Left lung (tissue), 10 donors: ENCODE results near the gene ME2. TPM values are rescaled to one million over a fixed set of nuclear protein-coding genes. Genes with fewer than 3 reads are reported as not detected.
"Not testable (repeated sequence)": the region's sequence is repeated elsewhere in the genome, so short reads cannot be mapped to it uniquely, and the experiment has no call there.

Experiments
- ATAC-seq: fragments of 200-7000 bp; cut with Tn5 transposase; one replicate; pipeline ENCODE4 v1.9.1; 2020; ENCODE audit warnings: moderate library complexity
- DNase-seq, 4 donors: peaks; one replicate each; pipeline ENCODE4 v3.0.0-alpha.2; 2013 to 2020
- H3K27ac ChIP-seq, 2 donors: fragments of 200-600 bp; sonication (generic) in 1 of 2; one replicate each; pipeline versions ENCODE4 v1.5.0 to v1.8.0; 2020 to 2021
- H3K27me3 ChIP-seq, 2 donors: fragments of 200-600 bp; sonication (generic) in 1 of 2; one replicate each; pipeline versions ENCODE4 v1.5.0 to v1.8.0; 2020 to 2021
- H3K36me3 ChIP-seq, 2 donors: fragments of 200-600 bp; sonication (generic) in 1 of 2; one replicate each; pipeline versions ENCODE4 v1.5.0 to v1.8.0; 2020 to 2021
- H3K4me1 ChIP-seq, 2 donors: fragments of 200-600 bp; one replicate each; pipeline ENCODE4 v1.8.0; 2021
- H3K4me3 ChIP-seq, 2 donors: fragments of 200-600 bp; sonication (generic) in 1 of 2; one replicate each; pipeline versions ENCODE4 v1.5.0 to v1.8.0; 2020 to 2021; ENCODE audit warnings: mild to moderate bottlenecking in 1 of 2
- H3K9me3 ChIP-seq, 2 donors: fragments of 200-600 bp; sonication (generic) in 1 of 2; one replicate each; pipeline versions ENCODE4 v1.5.0 to v1.8.0; 2020 to 2021
- intact Hi-C, 2 donors: fragments of 100-400 bp; cut with DNase I; formaldehyde crosslinking; loops; one replicate each; pipeline versions ENCODE4 v1.11.2 to v1.14.2; 2022
- polyA plus RNA-seq, 6 donors: library from polyadenylated mRNA; unstranded; fragments of 120-200 nt; gene quantifications; one replicate each; pipeline ENCODE4 v1.2.1, GENCODE V29; 2013; ENCODE audit not compliant: insufficient read length in 6 of 6
- total RNA-seq, 2 donors: library from RNA; stranded (reverse); fragmentation: NEBNext Ultra II Directional; extraction: Animal tissue kit (Norgen Biotek cat#: 25700); gene quantifications; one replicate each; pipeline ENCODE4 v1.2.1, GENCODE V29; 2021
- TF ChIP-seq, protein P1 (sequence below), 2 donors: fragments of 200-600 bp; sonication (generic) in 1 of 2; IDR thresholded peaks; one replicate each; pipeline versions ENCODE4 v1.5.0 to v1.8.0; 2021; ENCODE audit warnings: antibody characterized with exemption in 2 of 2
- donor health status: DM: no; HTN: yes; CAD: no.
- donor health status: DM: no; HTN: no; CAD: no.

The ME2 gene
- total and polyA plus RNA-seq, 8 donors = 29.7 to 61.7 (median 32.4) TPM

DNA sequence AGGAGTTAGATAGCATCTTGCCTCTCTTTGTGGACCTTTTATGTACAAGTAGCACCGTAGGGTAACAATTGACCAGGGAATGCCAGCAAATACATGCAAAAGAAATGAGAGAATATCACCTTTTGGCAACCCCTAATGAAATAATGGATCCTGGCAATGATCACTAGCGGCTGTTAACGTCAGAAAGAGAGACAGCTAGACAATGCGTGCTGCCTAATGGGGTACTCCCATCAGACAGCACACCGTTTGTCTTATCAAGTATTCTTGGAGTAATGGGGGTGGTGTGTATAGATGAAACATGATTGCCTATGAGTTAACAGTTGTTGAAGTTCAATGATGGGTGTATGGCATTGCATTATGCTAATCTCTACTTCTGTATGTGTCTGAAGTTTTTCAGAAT, 90.5 kb downstream of the ME2 start:
- H3K4me1 ChIP-seq = peaks cover 9 to 29% of the 10 kb centered on the region in 2 donors
- H3K27me3 ChIP-seq = no peaks in the 10 kb centered on the region
- no peak overlapping the region for H3K4me3 ChIP-seq
- ATAC-seq (no peak), DNase-seq (no peak)
- no peak overlapping the region for H3K27ac ChIP-seq
- TF ChIP-seq, protein P1, sequence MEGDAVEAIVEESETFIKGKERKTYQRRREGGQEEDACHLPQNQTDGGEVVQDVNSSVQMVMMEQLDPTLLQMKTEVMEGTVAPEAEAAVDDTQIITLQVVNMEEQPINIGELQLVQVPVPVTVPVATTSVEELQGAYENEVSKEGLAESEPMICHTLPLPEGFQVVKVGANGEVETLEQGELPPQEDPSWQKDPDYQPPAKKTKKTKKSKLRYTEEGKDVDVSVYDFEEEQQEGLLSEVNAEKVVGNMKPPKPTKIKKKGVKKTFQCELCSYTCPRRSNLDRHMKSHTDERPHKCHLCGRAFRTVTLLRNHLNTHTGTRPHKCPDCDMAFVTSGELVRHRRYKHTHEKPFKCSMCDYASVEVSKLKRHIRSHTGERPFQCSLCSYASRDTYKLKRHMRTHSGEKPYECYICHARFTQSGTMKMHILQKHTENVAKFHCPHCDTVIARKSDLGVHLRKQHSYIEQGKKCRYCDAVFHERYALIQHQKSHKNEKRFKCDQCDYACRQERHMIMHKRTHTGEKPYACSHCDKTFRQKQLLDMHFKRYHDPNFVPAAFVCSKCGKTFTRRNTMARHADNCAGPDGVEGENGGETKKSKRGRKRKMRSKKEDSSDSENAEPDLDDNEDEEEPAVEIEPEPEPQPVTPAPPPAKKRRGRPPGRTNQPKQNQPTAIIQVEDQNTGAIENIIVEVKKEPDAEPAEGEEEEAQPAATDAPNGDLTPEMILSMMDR (IDR thresholded peaks at IDR 0.05) = no peak
- no peaks in the 10 kb centered on the region for H3K9me3 ChIP-seq
- intact Hi-C loops = no loop called here
- H3K36me3 ChIP-seq = peaks cover 0 to under 1% of the 10 kb centered on the region in 2 donors

DNA sequence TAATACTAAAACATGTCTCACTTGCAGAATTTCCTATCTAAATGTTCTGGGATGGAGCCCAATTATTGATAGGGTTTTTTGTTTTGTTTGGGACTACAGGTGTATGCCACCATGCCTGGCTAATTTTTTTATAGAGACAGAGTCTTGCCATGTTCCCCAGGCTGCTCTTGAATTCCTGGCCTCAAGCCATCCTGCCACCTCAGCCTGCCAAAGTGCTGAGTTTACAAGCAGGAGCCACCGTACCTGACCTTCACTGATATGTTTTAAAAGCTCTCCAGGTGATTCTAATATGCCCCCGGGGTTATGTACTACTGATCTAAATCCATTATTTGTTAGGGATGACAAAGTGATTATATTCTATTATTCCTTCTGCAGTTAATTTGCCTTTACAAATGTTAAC, 91.1 kb downstream of the ME2 start:
- no peaks in the 10 kb centered on the region for H3K9me3 ChIP-seq
- DNase-seq (peak in 2 of 4 donors; percentile 27 to 43), ATAC-seq (no peak)
- peaks cover 9 to 29% of the 10 kb centered on the region in 2 donors for H3K4me1 ChIP-seq
- TF ChIP-seq, protein P1 (IDR thresholded peaks at IDR 0.05) = no peak
- H3K4me3 ChIP-seq = no peak overlapping the region
- H3K36me3 ChIP-seq = peaks cover 0 to 6% of the 10 kb centered on the region in 2 donors
- no peaks in the 10 kb centered on the region for H3K27me3 ChIP-seq
- no peak overlapping the region for H3K27ac ChIP-seq
- intact Hi-C loops = no loop called here

DNA sequence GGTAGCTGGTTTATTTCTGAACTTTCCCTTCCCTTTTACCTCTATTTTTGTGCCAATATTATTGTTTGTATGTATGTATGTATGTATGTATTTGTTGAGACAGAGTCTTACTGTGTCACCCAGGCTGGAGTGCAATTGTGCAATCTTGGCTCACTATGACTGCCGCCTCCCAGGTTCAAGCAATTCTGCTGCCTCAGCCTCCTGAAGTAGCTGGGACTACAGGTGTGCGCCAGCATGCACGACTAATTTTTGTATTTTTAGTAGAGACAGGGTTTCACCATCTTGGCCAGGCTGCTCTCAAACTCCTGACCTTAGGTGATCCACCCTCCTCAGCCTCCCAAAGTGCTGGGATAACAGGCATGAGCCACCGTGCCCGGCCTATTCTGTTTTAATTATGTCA, 93.5 kb downstream of the ME2 start:
- H3K9me3 ChIP-seq, H3K27ac ChIP-seq, H3K27me3 ChIP-seq, H3K4me3 ChIP-seq, intact Hi-C loops, ATAC-seq: not testable (repeated sequence)
- peaks cover 0 to 29% of the 10 kb centered on the region in 2 donors for H3K36me3 ChIP-seq
- peak in 1 of 4 donors; percentile 50 for DNase-seq
- H3K4me1 ChIP-seq = peaks cover 9 to 27% of the 10 kb centered on the region in 2 donors

DNA sequence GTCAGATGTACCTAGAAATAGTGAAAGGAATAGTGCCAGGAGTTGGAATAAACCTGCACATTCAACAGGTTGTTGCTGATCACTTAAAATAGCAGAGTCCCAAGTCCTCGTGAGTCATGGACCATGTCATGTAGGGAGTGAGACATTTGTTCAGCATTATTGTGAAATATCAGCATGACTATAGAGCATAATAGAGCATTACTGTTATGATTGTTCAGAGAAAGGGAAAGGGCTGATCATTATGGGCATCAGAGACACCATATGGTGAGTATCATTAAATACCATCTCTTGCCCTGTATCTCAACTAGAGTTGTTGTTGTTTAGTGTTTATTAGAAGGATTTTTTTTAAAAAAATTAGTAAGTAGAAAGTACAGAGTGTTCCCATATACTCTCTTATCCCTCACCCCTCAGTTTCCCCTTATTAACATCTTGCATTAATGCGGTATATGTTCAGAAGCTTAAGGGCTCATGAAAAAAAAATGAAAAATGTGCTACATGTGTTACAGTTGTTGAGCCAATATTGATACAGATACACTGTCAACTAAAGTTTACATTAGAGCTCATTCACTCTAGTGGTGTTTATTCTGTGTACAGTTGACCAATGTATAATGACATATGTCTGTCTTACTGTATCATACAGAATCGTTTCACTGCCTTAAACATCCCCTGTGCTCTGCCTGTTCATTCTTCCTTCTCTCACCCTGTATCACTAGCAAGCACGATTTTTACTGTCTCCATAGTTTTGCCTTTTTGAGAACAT, 94.6 kb downstream of the ME2 start:
- DNase-seq = no peak

DNA sequence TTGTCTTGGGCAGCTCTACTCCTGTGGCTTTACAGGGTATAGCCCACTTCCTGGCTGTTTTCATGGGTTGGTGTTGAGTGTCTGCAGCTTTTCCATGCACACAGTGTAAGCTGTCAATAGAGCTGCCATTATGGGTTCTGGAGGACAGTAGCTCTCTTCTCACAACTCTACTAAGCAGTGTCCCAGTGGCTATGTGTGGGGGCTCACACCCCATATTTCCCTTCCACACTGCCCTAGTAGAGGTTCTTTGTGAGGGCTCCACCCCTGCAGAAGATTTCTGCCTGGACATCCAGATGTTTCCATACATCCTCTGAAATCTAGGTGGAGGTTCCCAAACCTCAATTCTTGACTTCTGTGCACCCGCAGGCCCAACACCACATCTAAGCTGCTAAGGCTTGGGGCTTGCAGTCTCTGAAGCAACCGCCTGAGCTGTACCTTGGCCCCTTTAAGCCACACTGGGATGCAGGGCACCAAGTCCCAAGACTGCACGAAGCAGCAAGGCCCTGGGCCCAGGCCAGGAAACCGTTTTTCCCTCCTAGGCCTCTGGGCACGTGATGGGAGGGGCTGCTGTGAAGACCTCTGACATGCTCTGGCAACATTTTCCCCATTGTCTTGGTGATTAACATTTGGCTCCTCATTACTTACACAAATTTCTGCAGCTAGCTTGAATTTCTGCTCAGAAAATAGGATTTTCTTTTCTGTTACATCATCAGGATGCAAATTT, 98.3 kb downstream of the ME2 start:
- intact Hi-C loops = no loop called here
- ATAC-seq = no peak
- TF ChIP-seq, protein P1 (IDR thresholded peaks at IDR 0.05) = no peak
- Histone ChIP-seq H3K36me3 (peaks cover 0 to 52% of the 10 kb centered on the region in 2 donors), H3K9me3 (peaks cover 0 to 12% of the 10 kb centered on the region in 2 donors), H3K4me1 (peaks cover 4 to 12% of the 10 kb centered on the region in 2 donors), H3K27me3 (no peaks in the 10 kb centered on the region), H3K27ac (no peak overlapping the region), H3K4me3 (no peak overlapping the region)
- DNase-seq = no peak

More for the DNA sequence above, 94.6 kb downstream of the ME2 start:
- peak; percentile 76 for ATAC-seq
- no peak overlapping the region for H3K27ac ChIP-seq
- TF ChIP-seq, protein P1 (IDR thresholded peaks at IDR 0.05) = no peak
- no peaks in the 10 kb centered on the region for H3K27me3 ChIP-seq
- peaks cover 9 to 24% of the 10 kb centered on the region in 2 donors for H3K4me1 ChIP-seq
- H3K9me3 ChIP-seq = peaks cover 0 to 12% of the 10 kb centered on the region in 2 donors
- H3K36me3 ChIP-seq = peaks cover 0 to 40% of the 10 kb centered on the region in 2 donors
- intact Hi-C loops = no loop called here
- H3K4me3 ChIP-seq = no peak overlapping the region
